Middle frontal gyrus (tissue), 1 donor: ENCODE data around the gene IFT27.
"Not testable (repeated sequence)": the region's sequence is repeated elsewhere in the genome, so short reads cannot be mapped to it uniquely, and the experiment has no call there.

Source experiments
- DNase-seq: peaks from one replicate; pipeline ENCODE4 v3.0.0-alpha.2; 2015; ENCODE audit warnings: low spot score; ENCODE audit errors: extremely low spot score

Gene IFT27

DNA sequence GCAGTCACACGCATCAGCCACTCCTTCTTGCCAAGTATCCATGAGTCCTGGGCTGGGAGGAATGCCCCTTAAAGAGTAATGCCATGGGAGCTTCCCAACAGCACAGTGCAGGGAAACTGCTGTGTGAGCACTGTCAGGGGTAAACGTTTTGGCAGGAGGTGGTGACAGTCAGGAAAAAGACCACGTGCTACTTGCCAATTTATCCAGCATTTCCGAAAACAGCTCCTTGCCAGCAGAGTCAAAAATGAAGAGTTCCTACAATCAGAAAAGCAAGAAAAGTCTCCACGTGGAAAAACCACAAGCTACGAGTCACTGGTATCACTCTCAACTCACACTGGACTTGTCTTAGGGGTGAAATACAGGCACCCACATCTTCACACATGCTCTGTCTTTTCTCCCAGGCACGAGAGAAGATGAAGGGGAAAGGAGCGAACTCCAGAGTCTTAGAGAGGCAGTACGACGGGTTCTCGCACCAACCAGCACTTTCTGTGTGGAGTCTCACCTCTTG lies 9.9 kb downstream of the IFT27 start:
- no peak for DNase-seq

DNA sequence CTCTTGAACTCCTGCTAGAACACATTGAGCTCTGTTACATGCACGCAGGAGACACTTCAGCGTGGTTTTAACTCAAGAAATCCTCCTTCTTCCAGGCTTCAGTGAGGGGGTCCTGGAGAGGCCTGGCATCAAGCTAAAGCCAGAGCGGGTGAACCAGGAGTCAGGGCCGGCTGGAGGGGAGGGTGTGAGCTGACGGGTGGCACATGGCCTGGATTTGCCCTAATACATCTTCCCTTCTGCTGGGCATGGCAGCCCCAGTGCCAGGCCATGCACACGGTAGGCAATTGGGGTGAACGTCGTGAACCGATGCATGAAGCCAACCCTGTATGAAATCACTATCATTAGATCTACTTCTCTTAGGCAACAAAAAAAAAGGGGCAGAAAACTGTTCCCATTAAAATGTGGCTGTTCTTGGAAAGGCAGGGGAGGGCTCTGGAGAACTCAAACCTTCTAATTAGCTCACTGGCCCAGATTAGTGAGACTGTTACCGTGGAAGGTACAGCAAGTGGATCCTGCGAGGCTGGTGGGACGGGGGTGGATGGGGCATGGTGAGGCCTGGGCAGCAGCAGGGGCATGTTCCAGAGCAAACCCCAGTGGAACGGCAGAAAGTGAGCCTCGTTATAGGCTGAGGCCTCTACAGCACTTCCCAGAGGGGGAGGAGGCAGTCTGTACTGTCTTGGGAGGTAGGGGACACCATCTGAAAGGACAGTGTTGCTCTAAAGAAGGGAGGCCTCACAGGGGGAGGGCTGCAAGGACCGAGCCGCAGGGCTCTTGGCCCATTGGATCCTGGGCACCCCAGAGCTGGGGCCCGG lies 10.6 kb downstream of the IFT27 start:
- DNase-seq: no peak

DNA sequence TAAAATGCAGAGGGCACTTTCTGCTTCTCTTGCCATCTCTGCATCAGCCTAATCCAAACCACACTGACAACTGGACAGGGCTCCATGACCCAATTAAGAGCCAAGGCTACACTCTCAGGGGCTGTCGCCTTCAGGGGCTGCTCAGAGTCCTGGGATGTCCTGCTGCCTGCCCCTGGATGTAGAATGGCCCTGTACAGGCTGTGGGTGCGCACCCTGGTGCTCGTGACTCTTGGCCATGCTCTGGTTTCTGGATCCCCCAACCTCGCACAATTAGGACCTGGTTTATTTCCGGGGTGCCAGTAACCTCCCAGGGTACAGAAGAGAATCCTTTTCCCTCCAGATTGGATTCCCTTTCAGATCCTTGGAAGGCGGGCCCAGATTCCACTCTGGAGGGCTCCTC lies 11.3 kb downstream of the IFT27 start:
- DNase-seq: no peak

DNA sequence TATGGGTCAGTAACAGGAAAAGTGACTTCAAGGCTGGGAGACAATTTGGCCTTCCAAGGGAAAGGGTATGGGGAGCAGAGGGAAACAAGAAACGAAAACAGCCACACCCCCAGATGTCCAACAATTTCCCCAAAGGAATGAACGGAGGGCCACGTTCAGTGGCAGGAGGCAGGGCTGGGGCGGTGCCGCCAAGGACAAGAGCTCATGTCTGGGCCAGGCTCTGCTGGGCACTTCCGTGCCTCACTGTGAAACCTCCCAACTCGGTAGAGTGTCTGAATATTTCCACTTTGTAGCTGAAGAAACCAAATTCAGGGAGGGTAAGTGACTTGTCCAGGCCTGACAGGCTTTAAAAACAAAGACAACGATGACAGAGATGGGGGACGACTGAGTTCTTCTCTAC lies 11.9 kb downstream of the IFT27 start:
- DNase-seq: no peak

DNA sequence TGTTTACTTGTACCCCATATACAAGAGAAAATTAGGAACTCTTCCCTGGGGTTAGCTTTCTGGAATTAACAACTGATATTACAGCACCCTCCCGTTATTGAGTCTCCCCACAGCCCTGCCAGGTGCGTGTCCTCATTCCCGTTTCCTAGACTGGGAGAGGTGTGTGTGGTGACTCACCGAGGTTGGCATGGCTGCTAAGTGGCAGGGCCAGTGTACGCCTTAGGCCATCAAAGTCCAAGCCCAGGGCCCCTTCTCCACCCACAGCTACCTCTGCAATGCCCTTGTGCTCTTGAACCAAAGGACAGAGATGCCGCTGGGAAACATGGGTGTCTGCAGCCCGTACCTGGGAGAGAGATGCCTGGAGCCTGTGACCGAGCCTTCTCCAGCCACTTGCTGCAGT lies 12.3 kb downstream of the IFT27 start:
- DNase-seq: no peak

DNA sequence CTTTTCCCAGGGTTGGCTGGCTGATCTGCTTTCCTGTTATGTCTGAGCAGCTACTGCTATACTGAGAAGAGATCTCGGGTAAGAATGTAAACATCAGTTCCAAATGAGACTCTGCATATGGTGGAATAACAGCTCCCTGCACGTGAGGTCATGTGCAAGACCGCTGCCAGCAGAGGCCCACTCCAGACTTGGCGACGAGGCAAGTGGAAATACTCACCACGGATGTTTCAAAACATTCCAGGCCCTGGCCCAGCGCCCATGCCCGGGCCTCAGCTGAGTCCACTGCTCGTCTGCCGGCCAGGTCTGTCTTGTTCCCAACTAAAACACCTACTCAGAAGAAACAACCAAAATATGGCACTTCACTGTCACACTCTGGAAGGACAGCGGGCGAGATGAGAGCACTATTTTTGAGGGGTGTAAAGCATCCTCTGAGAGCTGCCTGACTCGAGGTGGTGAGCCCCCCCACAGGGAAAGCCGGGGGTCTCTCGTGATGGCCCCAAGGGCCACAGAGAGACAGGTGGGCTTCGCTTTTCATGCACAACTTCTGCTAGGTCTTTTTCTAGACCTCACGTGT lies 13.1 kb downstream of the IFT27 start:
- no peak for DNase-seq

DNA sequence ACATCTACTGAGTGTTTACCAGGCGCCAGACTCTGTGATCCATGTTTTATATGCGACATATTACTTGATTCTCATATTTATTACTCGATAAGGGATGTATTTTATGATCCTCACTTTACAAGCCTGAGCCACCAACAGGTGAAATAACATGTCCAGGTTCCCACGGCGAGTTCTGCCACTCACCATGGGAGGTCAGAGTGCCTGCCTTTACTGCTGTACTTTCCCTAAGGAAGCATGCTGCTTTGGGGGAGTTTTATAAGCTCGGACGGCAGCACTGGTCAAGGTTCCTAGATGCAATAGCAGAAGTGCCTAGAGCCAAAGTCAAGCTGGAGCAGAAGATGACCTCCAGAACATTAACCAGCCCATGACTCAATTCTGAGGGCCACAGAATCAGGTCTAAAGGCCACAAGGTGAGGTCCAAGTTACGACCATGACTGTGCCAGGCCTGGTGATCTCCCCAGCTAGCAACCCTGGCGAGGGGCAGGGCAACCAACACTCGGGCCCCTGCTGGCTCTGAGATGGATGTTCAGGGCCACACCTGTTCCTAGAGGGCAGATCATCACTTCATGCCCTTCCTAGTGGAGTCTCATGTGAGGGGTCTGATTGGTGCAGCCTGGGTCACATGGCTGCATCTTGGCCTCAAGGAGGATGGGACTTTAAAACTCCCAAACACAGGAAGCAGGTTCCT lies 14.2 kb downstream of the IFT27 start:
- DNase-seq: no peak

DNA sequence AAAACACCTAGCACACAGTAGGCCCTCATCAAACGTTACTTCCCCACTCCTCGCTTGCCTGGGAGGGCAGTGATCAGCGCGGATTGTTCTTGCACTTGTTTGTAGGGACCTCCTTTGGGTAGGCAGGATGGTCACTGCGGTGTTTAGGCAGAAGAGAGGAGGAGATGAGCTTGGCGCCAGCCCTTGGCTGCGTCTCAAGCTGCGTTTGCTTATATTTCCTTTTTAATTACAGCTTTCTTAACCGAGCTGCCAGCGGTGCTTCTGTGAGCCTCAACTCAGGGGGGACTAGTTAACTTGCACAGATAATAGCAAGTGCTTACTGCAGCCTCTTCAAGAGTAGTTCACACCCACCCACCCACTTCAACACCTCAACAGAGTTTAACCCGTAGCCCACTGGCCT lies 15.1 kb downstream of the IFT27 start:
- no peak for DNase-seq

DNA sequence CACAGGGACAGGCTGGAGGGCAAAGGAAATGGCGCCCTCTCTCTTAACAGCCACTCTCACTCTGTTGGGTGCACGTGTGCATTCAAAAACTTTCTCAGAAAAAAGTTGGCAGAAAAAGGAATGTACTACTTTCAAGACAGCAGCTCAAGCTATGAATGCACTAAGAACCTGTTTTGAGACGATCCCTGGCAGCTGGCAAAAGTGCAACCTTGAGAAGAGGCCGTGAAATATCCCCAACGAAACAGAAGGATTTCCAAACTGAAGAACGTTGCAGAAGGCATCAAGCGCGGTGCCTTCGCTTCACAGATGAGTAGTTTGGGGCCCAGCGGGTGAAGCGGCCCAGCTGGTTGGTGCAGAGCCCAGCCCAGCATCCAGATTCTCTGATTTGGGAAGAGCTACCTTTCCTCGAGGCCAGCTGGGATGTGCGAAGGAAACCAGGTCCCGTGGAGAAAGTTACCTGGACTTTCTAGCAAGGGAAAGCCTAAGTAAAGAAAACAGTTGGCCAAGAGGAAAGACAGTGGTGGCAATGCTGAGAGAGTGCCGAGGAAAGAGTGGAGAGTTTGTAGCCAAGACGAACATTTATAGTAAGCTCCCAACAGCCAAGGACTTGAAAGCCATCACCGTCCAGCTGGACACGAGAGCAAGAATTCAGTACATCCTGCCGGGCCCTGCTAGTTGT lies 16.3 kb downstream of the IFT27 start:
- no peak for DNase-seq

DNA sequence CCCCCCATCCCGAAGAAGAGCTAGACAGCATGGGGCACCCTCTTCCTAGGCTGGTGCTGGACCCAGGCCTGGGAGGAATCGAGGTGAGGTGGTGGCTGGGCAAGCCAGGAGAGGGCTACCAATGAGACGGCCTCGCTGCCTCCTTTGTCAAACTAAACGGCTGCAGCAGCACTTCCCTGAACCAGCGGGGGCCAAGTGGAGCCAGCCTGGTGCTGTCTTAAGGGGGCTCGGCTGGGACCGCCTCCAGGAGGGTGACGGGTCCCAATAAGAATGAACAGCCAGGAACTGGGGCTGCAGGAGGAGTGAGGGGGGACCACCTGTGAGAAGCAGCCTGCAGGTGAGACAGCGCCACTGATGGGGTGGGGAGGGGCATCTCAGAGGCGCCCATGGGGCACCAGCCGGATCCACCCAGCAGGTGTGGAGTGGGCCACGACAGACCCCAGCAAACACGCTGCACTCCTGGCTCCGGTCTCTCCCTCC lies 17.1 kb downstream of the IFT27 start:
- no peak for DNase-seq

DNA sequence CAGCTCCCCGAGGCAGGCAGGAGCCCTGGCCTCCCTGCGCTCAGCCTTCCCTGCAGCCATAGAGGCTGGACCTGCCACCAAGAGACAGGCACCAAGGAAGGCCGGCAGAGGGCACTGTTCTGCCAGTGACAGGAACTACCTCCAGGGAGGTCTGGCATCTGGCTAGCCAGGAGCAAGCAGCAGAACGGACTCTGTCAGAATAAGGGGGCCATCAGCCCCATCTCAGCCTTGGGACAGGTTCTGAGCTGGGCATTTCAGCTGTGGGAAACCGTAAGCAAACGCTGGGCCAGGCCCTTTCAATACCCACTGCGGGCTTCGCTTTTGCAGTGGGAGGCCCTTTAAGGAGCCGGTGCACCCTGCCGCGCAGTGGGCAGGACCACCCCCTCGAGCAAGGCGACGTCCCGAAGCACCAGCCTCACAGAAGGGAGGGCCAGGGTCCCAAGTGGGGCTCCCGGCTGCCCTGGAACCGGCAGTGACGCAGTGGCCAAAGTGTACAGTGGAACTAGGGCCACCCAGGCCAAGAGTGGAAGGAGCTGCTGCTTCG lies 18.2 kb downstream of the IFT27 start:
- no peak for DNase-seq

DNA sequence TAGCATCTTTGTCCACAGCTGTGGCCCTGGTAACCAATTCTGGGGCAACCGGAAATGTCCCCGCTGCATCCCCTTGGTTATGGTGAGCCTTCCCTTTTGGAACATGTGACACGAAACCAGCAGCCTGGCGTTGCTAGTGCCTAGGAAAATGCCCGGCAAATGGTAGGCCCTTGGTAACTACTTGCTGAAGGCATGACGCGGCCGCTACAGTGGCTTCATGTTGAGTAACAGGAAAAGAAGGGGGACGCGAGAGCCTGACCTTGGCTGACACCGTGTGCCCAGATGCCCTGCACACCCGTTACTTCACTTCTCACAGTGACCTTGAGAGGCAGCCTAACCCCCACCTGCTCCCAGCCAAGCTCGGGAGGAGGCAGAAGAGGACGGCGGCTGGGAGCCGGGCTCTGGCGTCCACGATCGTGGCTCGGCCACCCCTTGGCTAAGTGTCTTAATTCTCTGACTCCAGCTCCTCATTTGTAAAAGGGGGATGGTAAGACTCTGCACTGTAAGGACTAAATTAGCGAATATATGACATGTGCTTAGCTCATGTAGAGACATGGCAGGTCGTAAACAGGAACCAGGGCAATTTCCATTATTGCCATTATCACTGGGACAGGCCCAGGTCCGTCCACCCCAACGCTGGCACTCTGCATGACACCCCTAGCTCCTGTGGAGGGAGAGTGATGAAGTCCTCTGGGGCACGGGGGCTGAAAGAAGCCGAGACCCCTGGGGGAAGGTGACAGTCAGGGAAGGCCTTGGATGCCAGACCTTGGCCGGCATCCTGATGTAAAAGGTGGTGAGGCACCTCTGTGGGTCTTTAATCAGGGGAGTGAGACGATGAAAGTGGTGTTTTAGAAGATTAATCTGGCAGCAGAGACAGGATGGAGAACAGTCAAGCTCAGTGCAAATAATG lies 18.9 kb downstream of the IFT27 start:
- DNase-seq: no peak

DNA sequence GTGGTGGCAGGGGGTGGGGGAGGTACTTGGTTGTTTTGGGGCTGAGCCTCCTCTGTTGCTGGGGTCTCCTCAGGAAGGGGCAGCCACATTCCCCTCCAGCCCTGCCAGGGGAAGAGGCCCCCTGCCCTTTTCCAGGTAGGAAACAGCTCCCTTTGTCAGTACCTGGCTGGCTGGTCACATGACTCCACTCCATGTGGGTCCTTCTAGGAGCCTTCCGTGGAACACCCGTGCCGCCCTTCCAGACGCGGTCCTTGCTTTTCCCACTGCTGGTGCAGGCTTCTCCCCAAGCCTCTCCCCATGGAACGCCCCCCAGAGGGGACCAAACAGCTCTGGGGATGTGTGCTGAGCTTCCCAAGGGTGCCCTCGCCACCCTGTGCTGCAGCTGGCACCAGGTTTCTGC lies 19.9 kb downstream of the IFT27 start:
- no peak for DNase-seq

DNA sequence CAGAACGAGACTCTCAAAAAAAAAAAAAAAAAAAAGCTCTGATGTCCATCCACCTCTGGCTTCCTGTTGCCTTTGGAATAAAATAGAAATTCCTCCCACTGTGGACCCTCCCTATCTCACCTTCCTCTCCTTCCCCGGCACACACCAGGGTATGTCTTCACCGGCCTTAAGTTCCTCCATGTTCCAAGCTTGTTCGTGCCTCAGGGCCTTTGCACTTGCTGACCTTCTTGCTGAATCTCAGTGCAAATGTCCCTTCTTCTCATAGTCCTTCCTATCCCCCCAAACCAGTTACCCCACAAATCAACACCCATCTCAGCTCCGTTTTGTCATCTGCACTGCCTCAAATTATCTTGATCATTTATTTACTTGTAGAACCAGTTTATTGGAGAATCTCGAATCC lies 20.6 kb downstream of the IFT27 start:
- DNase-seq: no peak

DNA sequence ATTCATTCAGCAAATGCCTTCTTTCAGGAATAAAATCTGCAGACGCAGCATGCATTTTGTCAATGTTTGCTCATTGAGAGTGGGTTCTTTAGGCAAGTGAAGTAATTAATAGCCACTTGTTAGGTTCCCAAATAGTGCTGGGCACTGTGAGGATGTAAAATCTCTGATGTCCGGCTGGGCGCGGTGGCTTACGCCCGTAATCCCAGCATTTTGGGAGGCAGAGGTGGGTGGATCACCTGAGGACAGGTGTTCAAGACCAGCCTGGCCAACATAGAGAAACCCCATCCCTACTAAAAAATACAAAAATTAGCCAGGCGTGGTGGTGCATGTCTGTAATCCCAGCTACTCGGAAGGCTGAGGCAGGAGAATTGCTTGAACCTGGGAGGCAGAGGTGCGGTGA lies 21.0 kb downstream of the IFT27 start:
- not testable (repeated sequence) for DNase-seq

DNA sequence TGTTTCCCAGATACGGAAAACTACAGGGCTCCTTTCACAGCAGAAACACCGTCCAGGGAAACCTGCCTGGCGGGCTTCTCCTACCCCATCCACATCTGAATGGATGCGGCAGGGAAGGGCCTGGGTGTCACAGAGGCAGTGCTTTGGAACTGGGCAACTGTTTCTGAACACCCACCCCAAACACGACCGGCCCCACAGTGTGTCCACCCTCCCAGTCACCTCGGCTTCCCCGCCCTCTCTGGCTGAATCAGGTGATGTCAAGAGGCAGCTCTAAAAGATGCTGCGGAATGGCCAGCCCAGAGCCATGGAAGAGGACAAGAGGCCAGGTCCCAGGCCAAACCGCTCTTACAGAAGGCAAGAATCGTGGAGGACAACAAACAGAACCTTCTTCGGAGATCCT lies 22.0 kb downstream of the IFT27 start:
- DNase-seq: no peak

DNA sequence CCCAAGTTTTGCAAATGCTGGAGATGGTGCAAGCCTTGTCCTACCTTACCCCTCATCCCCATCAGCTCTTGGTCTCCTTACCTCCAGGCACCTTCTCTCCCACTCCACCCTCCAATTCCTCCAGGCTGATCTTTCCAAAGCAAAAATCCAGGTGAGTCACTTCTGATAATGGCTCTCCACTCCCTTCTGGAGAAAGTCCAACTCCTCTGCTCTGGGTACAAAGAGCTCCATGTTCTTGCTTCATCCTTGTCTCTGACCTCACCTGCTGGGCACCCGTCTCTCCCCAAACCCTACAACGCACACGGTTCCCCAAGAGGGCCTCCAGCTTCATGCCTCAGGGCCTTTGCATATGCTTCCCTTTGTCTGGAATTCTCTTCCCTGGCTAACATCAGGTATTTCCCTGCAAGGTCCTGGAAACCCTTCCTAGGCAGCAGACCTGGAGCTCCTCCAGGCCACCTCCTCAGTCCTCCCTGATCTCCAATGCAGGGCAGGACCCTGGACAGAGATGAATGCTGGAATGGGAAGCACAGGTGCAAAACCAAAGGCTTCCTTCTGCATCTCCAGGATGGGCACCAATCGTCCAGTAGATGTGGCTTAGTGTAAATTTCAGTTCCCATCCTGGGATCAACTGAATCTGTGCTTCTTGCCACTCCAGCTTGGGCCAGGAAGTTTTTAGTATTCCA lies 22.7 kb downstream of the IFT27 start:
- no peak for DNase-seq

DNA sequence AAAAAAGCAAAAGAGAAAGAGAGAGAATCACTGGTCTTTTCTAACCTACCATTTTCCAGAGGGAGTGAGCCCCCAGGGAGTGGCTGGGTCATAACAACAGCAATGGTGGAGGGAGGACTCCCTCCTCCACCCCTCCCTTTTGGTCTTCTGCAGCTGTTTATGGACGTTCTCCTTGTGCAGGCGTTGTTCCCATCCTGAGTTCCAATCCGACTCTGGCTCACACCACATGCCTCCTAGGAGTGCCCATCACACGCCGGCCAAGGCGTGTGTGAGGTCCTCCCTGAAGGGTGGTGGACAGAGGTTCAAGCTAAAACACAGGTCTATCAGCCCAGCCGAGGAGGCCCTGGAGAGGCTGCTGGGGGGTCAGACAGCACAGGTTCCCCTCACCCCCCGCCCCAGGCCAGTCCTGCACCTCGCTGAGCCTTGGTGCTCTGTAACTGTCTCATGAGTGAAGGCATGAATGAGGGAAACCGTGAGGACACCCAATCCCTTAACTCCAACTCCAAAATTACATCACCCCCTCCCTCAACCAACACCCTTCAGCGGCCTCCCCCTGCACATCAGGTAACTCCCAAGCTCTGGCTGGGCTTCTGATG lies 29.4 kb downstream of the IFT27 start:
- no peak for DNase-seq

DNA sequence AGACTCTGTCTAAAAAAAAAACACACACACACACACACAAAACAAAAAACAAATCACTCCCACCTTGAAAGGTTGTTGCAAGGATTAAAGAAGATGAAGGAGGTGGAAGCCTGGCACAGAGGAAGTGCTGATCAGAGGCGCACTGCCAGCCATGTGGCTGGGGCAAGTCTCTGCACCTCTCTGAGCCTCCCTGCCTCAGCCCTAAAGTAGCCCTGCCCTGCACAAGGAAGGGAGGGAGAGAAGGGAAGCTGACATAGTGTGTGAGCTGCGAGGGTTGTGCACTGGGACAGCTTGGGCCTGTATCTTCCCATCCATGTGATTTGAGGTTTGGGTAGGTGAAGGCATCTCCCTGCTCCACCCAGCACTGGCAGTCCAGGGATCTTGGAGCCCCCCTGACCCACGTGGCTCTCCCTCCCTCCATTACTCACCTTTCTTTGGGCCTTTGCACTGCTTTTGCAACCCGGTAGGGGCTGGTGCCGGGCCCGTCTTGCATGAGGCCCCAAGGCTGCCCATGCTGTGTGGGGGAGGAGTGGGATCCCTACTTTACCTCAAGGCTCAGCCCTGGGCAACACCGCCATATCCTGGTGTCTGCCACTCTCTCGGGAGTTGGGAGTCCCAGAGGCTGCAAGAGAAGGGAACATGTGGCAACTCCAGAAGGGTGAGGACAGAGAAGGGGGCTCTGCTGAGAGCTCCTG lies 30.5 kb downstream of the IFT27 start:
- no peak for DNase-seq
